Tibial nerve (tissue), 4 donors: ENCODE measurements around the gene MYBBP1A.

Source experiments
- CTCF ChIP-seq, 5 experiments: fragments of 200-600 bp in 3 of 5; fragments of 450-650 bp in 2 of 5; sonication (generic) in 3 of 5; IDR thresholded peaks; one replicate each; pipeline ENCODE4 v1.5.1; 2016 to 2019; ENCODE audit warnings: antibody characterized with exemption in 5 of 5, mild to moderate bottlenecking in 3 of 5, moderate library complexity in 2 of 5
- EP300 ChIP-seq, 2 donors: sonication (generic); formaldehyde crosslinking; IDR thresholded peaks; one replicate each; pipeline ENCODE4 v1.6.1; 2017; ENCODE audit warnings: antibody characterized with exemption in 2 of 2, mild to moderate bottlenecking in 1 of 2
- POLR2A ChIP-seq, 2 donors: fragments of 450-650 bp; IDR thresholded peaks; one replicate each; pipeline ENCODE4 v1.6.1; 2017; ENCODE audit warnings: antibody characterized with exemption in 2 of 2, mild to moderate bottlenecking in 2 of 2, moderate library complexity in 2 of 2

GRCh38 chr17:4549781-4550533 is 5.2 kb downstream of the MYBBP1A start:
- TF ChIP-seq POLR2A (IDR thresholded peaks at IDR 0.05) (no peak), CTCF (IDR thresholded peaks at IDR 0.05) (no peak), EP300 (IDR thresholded peaks at IDR 0.05) (no peak)
